Hindlimb muscle (tissue), 1 donor: ENCODE measurements around the gene MAML1. TPM values are rescaled to one million over a fixed set of nuclear protein-coding genes. Genes with fewer than 3 reads are reported as not detected.
A peak's percentile ranks its signal among the peaks of the same experiment; 100 is the strongest.

ENCODE experiments used
- DNase-seq: peaks from one replicate; pipeline ENCODE4 v3.0.0-alpha.2; 2013
- polyA plus RNA-seq: library from polyadenylated mRNA; unstranded; fragments of 120-200 nt; gene quantifications from one replicate; pipeline ENCODE4 v1.2.1, GENCODE V29; 2013; ENCODE audit not compliant: insufficient read length

Gene MAML1
- polyA plus RNA-seq, 1 donor = 26.7 TPM

GRCh38 chr5:179805070-179805528 is 72.5 kb downstream of the MAML1 start:
- DNase-seq = no peak

GRCh38 chr5:179805529-179806249 is 73.1 kb downstream of the MAML1 start:
- no peak for DNase-seq

- DNase-seq = peak; percentile 89
Measured at GRCh38 chr5:179806250-179807048, 73.8 kb downstream of the MAML1 start, which contains the start of gene MGAT4B. Gene MGAT4B, minus strand, starts transcription at chr5:179806866. Its CDS starts 283 bp downstream, at chr5:179806583.

- no peak for DNase-seq
Measured at GRCh38 chr5:179812135-179812825, 79.7 kb downstream of the MAML1 start.

- no peak for DNase-seq
Measured at GRCh38 chr5:179812997-179813607, 80.5 kb downstream of the MAML1 start.

- no peak for DNase-seq
Measured at GRCh38 chr5:179814090-179814489, 81.5 kb downstream of the MAML1 start.

GRCh38 chr5:179815491-179816249 is 83.0 kb downstream of the MAML1 start:
- no peak for DNase-seq

GRCh38 chr5:179816401-179816795 is 83.8 kb downstream of the MAML1 start:
- DNase-seq = no peak

GRCh38 chr5:179816796-179817469 is 84.3 kb downstream of the MAML1 start:
- no peak for DNase-seq

- DNase-seq = no peak
Measured at GRCh38 chr5:179817470-179817840, 84.8 kb downstream of the MAML1 start.

GRCh38 chr5:179817890-179818745 is 85.5 kb downstream of the MAML1 start:
- DNase-seq = no peak

GRCh38 chr5:179818746-179819295 is 86.2 kb downstream of the MAML1 start:
- DNase-seq = peak; percentile 93

- DNase-seq = peak; percentile 63
Measured at GRCh38 chr5:179819296-179820126, 86.9 kb downstream of the MAML1 start.

GRCh38 chr5:179820127-179820482 is 87.5 kb downstream of the MAML1 start:
- DNase-seq = no peak

- DNase-seq = peak; percentile 91
Measured at GRCh38 chr5:179820483-179821297, 88.1 kb downstream of the MAML1 start, which contains the start of gene SQSTM1. Gene SQSTM1, plus strand, starts transcription at chr5:179820905. Its CDS starts 32 bp downstream, at chr5:179820937.

GRCh38 chr5:179821298-179822058 is 88.9 kb downstream of the MAML1 start:
- DNase-seq = peak; percentile 93

- no peak for DNase-seq
Measured at GRCh38 chr5:179822059-179822432, 89.4 kb downstream of the MAML1 start.
